GM19452 (cell line): Measurements from ENCODE around the gene CELF2.

Source experiments
- ATAC-seq: cut with Tn5 transposase; IDR thresholded peaks from one replicate; pipeline ENCODE4 v1.9.1; 2021; ENCODE audit not compliant: unreplicated experiment

Gene CELF2

GRCh38 chr10:11215471-11215870 lies 197.8 kb downstream of the CELF2 start:
- ATAC-seq: no peak

DNA sequence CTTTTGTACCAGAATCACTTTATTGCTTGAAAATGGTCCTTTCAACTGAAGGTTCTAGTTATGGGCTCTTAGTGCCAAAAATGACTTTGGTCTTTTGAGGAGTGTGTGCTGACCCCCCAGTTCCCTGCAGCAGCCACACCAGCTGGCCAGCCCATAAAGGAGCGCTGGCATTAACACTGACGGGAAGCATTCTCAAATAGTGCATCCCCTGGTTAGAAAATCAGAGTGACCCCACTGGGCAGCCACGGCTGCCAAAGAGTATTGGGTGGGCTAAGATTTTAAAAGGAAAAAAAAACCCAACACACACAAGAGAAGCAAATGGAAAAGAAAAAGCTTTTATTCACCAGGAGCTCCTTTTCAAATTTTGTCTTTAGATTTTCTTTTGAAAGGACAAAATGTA lies 199.8 kb downstream of the CELF2 start:
- ATAC-seq: no peak

GRCh38 chr10:11218395-11218794 lies 200.7 kb downstream of the CELF2 start:
- ATAC-seq: no peak

GRCh38 chr10:11219431-11219830 lies 201.8 kb downstream of the CELF2 start:
- no peak for ATAC-seq

DNA sequence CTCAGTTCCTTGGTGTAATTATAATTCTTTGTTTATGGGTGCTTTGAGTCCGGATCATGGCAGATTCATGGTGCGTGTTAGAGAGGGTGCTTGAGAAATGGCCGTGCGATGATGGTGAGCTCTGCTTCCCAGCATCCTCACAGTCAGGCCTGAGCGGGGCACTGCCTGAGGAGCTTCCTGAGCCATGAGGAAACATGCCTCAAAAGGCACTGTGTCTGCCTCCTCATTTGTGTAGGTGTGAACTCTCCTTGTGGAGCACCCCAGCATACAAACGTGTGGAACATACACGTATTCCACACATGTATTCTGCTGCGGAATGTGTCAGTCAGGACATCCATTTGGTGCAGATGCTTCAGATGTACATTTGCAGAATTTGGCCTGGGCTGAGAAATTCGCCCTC lies 205.4 kb downstream of the CELF2 start:
- ATAC-seq: no peak

DNA sequence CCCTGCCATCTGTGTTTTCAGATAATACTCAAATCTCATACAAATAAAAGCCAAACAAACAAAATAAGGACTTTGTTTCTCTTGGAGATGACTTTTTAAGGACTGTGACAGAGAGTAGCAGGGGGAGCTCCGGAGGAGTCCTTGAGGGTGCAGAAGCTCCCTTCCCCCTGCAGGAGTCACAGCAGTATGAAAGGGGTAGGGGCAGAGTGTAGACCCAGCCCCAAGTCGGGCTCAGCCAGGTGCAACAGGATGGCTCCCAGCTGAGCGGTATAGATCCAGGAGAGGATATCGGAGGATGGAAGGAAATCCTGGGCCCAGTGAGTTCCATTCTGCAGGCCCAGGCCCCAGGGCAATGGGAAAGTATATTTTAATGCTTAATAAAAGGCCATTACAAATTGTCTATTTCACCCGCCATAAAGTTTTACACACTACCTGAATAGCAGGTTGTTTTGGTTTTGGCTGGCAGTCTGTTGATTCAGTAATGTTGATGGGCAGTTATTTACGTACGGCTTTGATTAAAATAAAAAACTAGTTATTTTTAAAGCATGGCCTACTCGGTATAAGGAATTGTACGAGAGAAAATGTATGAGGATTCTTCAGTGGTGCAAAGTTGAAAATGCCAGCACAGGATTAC lies 206.0 kb downstream of the CELF2 start:
- no peak for ATAC-seq

DNA sequence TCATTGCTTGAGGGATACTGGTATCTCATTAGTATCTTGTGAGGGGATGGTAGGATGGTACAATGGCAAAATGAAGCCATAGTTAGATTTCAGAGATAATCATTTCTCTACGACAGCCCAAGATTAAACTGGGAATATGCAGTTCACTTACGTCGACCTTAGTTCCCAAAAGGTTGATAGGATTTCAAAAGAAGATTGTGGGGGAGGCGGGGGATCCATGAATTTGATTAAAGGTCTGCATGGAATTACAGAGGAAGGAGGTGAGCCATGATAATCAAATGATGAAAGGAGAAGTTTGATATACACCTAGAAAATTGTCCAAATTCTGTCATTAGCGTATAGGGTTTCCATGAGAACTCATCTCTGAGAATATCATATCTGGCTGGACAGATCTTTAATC lies 206.6 kb downstream of the CELF2 start:
- ATAC-seq: no peak

- ATAC-seq: no peak
Observed at GRCh38 chr10:11224792-11225416, 207.2 kb downstream of the CELF2 start.

DNA sequence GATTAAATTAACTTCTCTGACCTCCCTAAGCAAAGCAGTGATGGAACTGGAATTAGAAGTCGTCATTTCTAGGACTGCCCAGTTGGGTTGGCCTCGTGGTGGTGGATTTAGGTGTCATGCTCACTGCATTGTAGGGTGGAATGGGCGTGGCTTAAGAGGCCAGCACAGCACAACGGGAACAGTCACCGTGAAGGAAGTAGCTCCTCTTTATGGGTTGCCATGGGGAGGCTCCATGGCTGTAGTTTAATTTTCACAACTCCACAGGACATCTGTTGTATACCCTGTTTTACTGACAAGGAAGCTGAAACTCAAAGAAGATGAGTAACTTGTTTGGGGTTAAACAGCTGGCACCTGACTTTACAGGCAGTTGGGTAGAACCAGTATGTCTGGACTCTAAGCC lies 208.3 kb downstream of the CELF2 start:
- ATAC-seq: peak; percentile 50

DNA sequence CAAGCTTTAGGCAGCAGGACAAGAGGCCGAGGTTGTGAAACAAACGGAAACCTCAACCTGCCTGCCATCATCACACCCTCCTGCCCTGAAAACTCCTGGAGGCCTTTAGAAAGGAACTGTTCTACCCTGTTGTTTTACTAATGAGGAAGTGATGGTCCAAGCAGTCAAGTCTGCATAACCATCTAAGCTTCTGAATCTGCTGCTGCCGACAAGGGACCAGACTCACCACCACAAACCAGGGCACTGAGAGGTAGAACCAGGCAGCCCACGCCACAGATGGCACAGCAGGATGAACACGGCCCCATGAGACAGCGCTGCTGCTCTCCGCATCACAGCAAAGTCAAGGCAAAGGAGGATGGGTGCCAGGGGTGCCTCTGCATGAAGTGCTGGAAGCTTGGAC lies 209.4 kb downstream of the CELF2 start:
- peak; percentile 55 for ATAC-seq

- ATAC-seq: no peak
Observed at GRCh38 chr10:11229893-11230292, 212.2 kb downstream of the CELF2 start.

- no peak for ATAC-seq
Observed at GRCh38 chr10:11230498-11231167, 213.0 kb downstream of the CELF2 start.

GRCh38 chr10:11231285-11231684 lies 213.6 kb downstream of the CELF2 start:
- no peak for ATAC-seq

- no peak for ATAC-seq
Observed at GRCh38 chr10:11232222-11232961, 214.7 kb downstream of the CELF2 start.

- no peak for ATAC-seq
Observed at GRCh38 chr10:11234857-11235531, 217.3 kb downstream of the CELF2 start.

GRCh38 chr10:11235771-11236170 lies 218.1 kb downstream of the CELF2 start:
- peak; percentile 23 for ATAC-seq

- ATAC-seq: peak; percentile 79
Observed at GRCh38 chr10:11236234-11236633, 218.6 kb downstream of the CELF2 start.

GRCh38 chr10:11237571-11237970 lies 219.9 kb downstream of the CELF2 start:
- peak; percentile 42 for ATAC-seq

DNA sequence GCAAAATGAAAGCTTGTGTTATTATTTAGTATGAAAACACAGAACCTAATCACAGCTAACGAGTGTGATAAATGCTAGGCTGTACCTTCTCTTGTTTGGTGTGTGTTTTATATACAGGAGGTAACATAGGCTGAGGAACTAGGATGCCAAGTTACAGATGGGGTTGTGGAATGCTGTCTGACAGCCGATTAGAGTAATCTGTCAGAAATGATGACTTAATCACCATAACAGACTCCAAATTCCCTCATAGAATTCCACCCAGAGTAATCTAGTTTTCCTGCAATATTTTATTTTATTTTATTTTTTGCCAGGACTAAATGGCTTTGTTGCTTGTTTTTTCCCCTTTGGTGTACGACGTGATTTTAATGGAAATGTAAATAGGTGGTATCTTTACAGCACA lies 221.2 kb downstream of the CELF2 start:
- no peak for ATAC-seq

DNA sequence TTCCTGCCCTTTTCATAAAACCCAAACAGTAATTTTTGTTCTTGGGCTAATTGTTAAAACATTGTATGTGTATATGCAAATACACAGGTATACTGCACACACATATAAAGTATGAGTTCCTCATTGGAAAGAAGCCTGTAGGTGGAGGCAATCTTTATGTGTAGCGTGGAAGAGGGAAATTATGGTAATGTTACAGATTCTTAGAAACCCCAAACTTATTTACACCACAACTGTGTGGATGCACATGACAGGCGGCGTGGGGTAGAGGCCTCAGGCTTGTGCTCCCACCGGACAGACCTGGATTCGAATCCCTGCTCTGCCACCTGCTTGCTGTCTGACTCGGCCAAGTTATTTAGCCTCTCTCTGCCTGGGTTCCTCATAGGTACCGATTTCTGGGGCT lies 223.0 kb downstream of the CELF2 start:
- ATAC-seq: no peak
